Suprapubic skin (tissue), 3 donors: Measurements from ENCODE around the gene EIF4G3.

Source experiments
- CTCF ChIP-seq, 2 donors: fragments of 200-600 bp in 1 of 2; fragments of 450-650 bp in 1 of 2; sonication (generic) in 1 of 2; IDR thresholded peaks; one replicate each; pipeline ENCODE4 v1.5.1; 2016 to 2019; ENCODE audit warnings: antibody characterized with exemption in 2 of 2, mild to moderate bottlenecking in 1 of 2, moderate library complexity in 1 of 2
- POLR2A ChIP-seq, 2 donors: fragments of 450-650 bp; IDR thresholded peaks; one replicate each; pipeline ENCODE4 v1.6.1; 2017; ENCODE audit warnings: antibody characterized with exemption in 2 of 2, mild to moderate bottlenecking in 2 of 2, moderate library complexity in 2 of 2

- TF ChIP-seq CTCF (IDR thresholded peaks at IDR 0.05) (no peak), POLR2A (IDR thresholded peaks at IDR 0.05) (no peak)
These were observed 154.2 kb downstream of the EIF4G3 start for GRCh38 chr1:21022279-21023040.
